SK-N-SH (cell line): ENCODE data around the gene CD38.

Experiments used
- EZH2phosphoT487 ChIP-seq: fragments of 200-600 bp; sonication (generic); IDR thresholded peaks from 2 replicates; pipeline ENCODE4 v1.6.1; 2017; ENCODE audit warnings: low read depth, mixed run types, mild to moderate bottlenecking, antibody characterized with exemption, moderate library complexity, borderline replicate concordance
- JUND ChIP-seq: IDR thresholded peaks from 2 replicates; pipeline ENCODE4 v1.4.0; 2012
- MEF2A ChIP-seq: IDR thresholded peaks from 2 replicates; pipeline ENCODE4 v1.4.0; 2012; ENCODE audit warnings: low read depth, borderline replicate concordance
- MXI1 ChIP-seq: IDR thresholded peaks from 2 replicates; pipeline ENCODE4 v1.6.1; 2012; ENCODE audit warnings: mild to moderate bottlenecking, low read depth, low read length, improper control_type of control experiment
- NRF1 ChIP-seq: IDR thresholded peaks from 2 replicates; pipeline ENCODE4 v1.6.1; 2012; ENCODE audit warnings: low read depth, mild to moderate bottlenecking, low read length
- POLR2AphosphoS5 ChIP-seq: IDR thresholded peaks from 2 replicates; pipeline ENCODE4 v1.6.1; 2012; ENCODE audit warnings: low read depth, low read length
- RFX5 ChIP-seq: IDR thresholded peaks from 2 replicates; pipeline ENCODE4 v1.6.1; 2012; ENCODE audit warnings: mild to moderate bottlenecking, improper control_type of control experiment, low read length
- RXRA ChIP-seq: IDR thresholded peaks from 2 replicates; pipeline ENCODE4 v1.4.0; 2012; ENCODE audit warnings: low read depth, mild to moderate bottlenecking, borderline replicate concordance
- TCF12 ChIP-seq: IDR thresholded peaks from 2 replicates; pipeline ENCODE4 v1.4.0; 2012
- TEAD4 ChIP-seq: IDR thresholded peaks from 2 replicates; pipeline ENCODE4 v1.4.0; 2012; ENCODE audit warnings: mild to moderate bottlenecking, borderline replicate concordance; ENCODE audit not compliant: insufficient read depth
- YY1 ChIP-seq: IDR thresholded peaks from 2 replicates; pipeline ENCODE4 v1.4.0; 2012; ENCODE audit warnings: low read depth, mild to moderate bottlenecking
- TF ChIP-seq, protein P1 (sequence below): fragments of 200-600 bp; sonication (generic); IDR thresholded peaks from 2 replicates; pipeline ENCODE4 v1.6.1; 2017; ENCODE audit warnings: antibody characterized with exemption, mild to moderate bottlenecking, moderate library complexity

DNA sequence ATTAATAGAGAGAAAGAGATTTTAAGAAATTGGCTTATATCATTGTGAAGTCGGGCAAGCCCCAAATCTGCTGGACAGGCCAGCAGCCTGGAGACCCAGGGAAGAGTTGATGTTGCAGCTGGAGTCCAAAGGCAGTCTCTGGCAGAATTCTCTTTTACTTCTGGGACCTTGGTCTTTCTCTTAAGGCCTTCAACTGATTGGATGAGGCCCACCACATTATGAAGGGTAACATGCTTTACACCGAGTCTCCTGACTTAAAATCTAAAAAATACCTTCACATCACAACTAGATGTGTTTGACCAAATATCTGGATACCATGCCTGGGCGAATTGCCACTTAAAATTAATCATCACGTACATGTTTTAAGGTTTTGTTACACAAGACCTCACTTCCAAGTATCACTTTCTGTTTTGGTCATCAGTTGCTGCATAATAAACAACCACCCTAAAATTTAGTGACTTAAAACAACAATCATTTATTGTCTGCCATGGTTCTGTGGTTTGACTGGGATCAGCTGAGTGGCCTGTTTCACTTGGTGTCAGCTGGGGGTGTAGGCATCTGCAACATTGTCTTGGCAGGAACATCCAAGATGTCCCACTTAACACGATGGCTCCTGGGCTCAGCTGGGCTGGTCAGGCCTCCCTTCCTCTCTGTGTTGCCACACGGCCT, 3.4 kb downstream of the CD38 start:
- TF ChIP-seq, protein P1, sequence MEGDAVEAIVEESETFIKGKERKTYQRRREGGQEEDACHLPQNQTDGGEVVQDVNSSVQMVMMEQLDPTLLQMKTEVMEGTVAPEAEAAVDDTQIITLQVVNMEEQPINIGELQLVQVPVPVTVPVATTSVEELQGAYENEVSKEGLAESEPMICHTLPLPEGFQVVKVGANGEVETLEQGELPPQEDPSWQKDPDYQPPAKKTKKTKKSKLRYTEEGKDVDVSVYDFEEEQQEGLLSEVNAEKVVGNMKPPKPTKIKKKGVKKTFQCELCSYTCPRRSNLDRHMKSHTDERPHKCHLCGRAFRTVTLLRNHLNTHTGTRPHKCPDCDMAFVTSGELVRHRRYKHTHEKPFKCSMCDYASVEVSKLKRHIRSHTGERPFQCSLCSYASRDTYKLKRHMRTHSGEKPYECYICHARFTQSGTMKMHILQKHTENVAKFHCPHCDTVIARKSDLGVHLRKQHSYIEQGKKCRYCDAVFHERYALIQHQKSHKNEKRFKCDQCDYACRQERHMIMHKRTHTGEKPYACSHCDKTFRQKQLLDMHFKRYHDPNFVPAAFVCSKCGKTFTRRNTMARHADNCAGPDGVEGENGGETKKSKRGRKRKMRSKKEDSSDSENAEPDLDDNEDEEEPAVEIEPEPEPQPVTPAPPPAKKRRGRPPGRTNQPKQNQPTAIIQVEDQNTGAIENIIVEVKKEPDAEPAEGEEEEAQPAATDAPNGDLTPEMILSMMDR = no peak
- TF ChIP-seq TCF12 (no peak), EZH2phosphoT487 (no peak), RXRA (no peak), MEF2A (no peak), POLR2AphosphoS5 (no peak), NRF1 (no peak), JUND (no peak), TEAD4 (no peak), RFX5 (no peak), MXI1 (no peak), YY1 (no peak)
